Epithelial cell of esophagus (primary cell): Measurements from ENCODE around the gene RNASE8.

Experiments used
- DNase-seq: peaks from one replicate; pipeline ENCODE4 v3.0.0; 2010; ENCODE audit warnings: low read depth
- H3K4me3 ChIP-seq: 2 replicates; pipeline ENCODE4 v1.5.1; 2011; ENCODE audit warnings: mild to moderate bottlenecking, low read length, control low read depth
- CTCF ChIP-seq: IDR thresholded peaks from 2 replicates; pipeline ENCODE4 v1.5.1; 2011; ENCODE audit warnings: low read depth, mild to moderate bottlenecking, low read length, control low read depth, inconsistent platforms; ENCODE audit not compliant: insufficient read depth; ENCODE audit errors: missing control alignments

The RNASE8 gene

GRCh38 chr14:21054123-21054767 is 3.4 kb upstream of the RNASE8 start:
- TF ChIP-seq CTCF, result no peak
- DNase-seq, result no peak

GRCh38 chr14:21054768-21055145 is 2.9 kb upstream of the RNASE8 start:
- no peak for TF ChIP-seq CTCF
- no peak overlapping the region for H3K4me3 ChIP-seq
- no peak for DNase-seq

More at GRCh38 chr14:21054123-21054767, 3.4 kb upstream of the RNASE8 start:
- H3K4me3 ChIP-seq, result no peak overlapping the region

GRCh38 chr14:21055432-21056117 is 2.0 kb upstream of the RNASE8 start:
- no peak overlapping the region for H3K4me3 ChIP-seq
- TF ChIP-seq CTCF, result no peak
- no peak for DNase-seq

- TF ChIP-seq CTCF, result no peak
- peak; percentile 61 for DNase-seq
Observed at GRCh38 chr14:21056520-21057163, 980 bp upstream of the RNASE8 start.

GRCh38 chr14:21058903-21059302 is 1.3 kb downstream of the RNASE8 start:
- no peak for DNase-seq
- H3K4me3 ChIP-seq, result no peak overlapping the region
- TF ChIP-seq CTCF, result no peak

More at GRCh38 chr14:21056520-21057163, 980 bp upstream of the RNASE8 start:
- no peak overlapping the region for H3K4me3 ChIP-seq

- H3K4me3 ChIP-seq, result no peak overlapping the region
- no peak for TF ChIP-seq CTCF
- no peak for DNase-seq
Observed at GRCh38 chr14:21059842-21060613, 2.4 kb downstream of the RNASE8 start.
